Thymus (tissue), 11 donors: ENCODE measurements around the gene PLB1. TPM values are rescaled to one million over a fixed set of nuclear protein-coding genes. Genes with fewer than 3 reads are reported as not detected.
"Not testable (repeated sequence)": the region's sequence is repeated elsewhere in the genome, so short reads cannot be mapped to it uniquely, and the experiment has no call there.

Experiments used
- DNase-seq, 9 donors: peaks; one replicate each; pipeline ENCODE4 v3.0.0-alpha.2; 2013; ENCODE audit warnings: low spot score in 9 of 9, low read depth in 6 of 9, missing footprints in 1 of 9
- H3K27ac ChIP-seq, 2 donors: one replicate each; pipeline ENCODE4 v1.5.1; 2013; ENCODE audit warnings: control low read depth in 1 of 2, low read depth in 1 of 2, low read length in 1 of 2, mild to moderate bottlenecking in 1 of 2, moderate library complexity in 1 of 2
- H3K27me3 ChIP-seq, 2 donors: one replicate each; pipeline ENCODE4 v1.5.1; 2013; ENCODE audit warnings: low read length in 1 of 2; ENCODE audit not compliant: control insufficient read depth in 2 of 2, insufficient read depth in 1 of 2
- H3K36me3 ChIP-seq, 2 donors: one replicate each; pipeline ENCODE4 v1.5.1; 2013; ENCODE audit warnings: low read length in 1 of 2, mild to moderate bottlenecking in 1 of 2, moderate library complexity in 1 of 2; ENCODE audit not compliant: control insufficient read depth in 2 of 2, insufficient read depth in 2 of 2
- H3K4me1 ChIP-seq, 2 donors: one replicate each; pipeline ENCODE4 v1.5.1; 2013; ENCODE audit warnings: low read length in 2 of 2; ENCODE audit not compliant: control insufficient read depth in 2 of 2, insufficient read depth in 2 of 2
- H3K4me3 ChIP-seq, 2 donors: one replicate each; pipeline ENCODE4 v1.5.1; 2013; ENCODE audit warnings: low read length in 2 of 2, control low read depth in 1 of 2, mild to moderate bottlenecking in 1 of 2
- H3K9me3 ChIP-seq, 2 donors: one replicate each; pipeline ENCODE4 v1.5.1; 2013; ENCODE audit warnings: low read length in 1 of 2, mild to moderate bottlenecking in 1 of 2; ENCODE audit not compliant: control insufficient read depth in 2 of 2, insufficient read depth in 1 of 2
- WGBS: extraction: QIAGEN DNeasy Blood & Tissue Kit; methylation state at CpG from one replicate; pipeline ENCODE4 v1.1.7; 2013; 5-methylcytosine and 5-hydroxymethylcytosine counted together
- polyA plus RNA-seq: library from polyadenylated mRNA; stranded (reverse); fragments of 200-250 nt; gene quantifications from one replicate; pipeline ENCODE4 v1.2.3, GENCODE V29; 2013
- total RNA-seq: library from RNA; stranded (reverse); fragments of 120-200 nt; gene quantifications from one replicate; pipeline ENCODE4 v1.2.4, GENCODE V29; 2013
- donor health status: healthy.

The PLB1 gene
- total and polyA plus RNA-seq, 2 donors = 1.8 to 2.3 TPM

DNA sequence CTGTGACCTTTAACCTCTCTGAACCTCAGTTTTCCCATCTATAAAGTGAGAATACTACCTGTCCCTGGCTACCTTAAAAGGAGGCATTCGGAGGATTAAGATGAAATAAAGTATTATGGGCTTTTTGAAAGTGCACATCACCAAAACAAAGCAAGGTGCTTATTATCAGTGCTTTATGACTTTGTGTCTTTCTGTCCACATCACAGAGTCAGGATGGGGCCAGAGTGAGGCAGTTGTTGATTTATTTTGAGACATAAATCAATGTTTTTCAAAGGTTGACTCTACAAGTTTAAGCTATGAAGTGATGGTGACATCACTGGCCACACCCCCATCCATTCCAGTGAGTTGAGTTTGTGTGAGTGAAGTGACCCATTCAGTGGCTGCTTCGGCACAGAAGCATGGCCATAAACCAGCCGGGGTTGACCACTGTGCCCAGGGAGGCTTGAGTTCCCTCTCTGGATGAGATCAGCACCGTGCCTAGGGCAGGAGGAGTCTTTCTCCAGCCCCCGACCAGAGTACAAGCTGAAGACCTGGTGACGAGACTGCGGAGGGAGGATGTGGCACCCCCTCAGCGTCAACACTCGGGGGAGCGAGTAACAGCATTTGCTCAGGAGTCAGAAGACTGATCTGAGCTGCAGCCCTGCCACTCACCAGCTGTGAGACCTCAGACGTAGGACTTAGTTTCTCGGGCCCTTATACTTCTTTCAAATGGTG lies 166.8 kb downstream of the PLB1 start:
- DNase-seq = no peak
- H3K36me3 ChIP-seq = no peaks in the 10 kb centered on the region
- H3K27me3 ChIP-seq = no peaks in the 10 kb centered on the region
- H3K4me3 ChIP-seq = no peak overlapping the region
- no peak overlapping the region for H3K27ac ChIP-seq
- 94% methylated on average over 12 of the region's 12 CpGs for WGBS
- H3K9me3 ChIP-seq = no peaks in the 10 kb centered on the region
- peaks cover 0 to 5% of the 10 kb centered on the region in 2 donors for H3K4me1 ChIP-seq

DNA sequence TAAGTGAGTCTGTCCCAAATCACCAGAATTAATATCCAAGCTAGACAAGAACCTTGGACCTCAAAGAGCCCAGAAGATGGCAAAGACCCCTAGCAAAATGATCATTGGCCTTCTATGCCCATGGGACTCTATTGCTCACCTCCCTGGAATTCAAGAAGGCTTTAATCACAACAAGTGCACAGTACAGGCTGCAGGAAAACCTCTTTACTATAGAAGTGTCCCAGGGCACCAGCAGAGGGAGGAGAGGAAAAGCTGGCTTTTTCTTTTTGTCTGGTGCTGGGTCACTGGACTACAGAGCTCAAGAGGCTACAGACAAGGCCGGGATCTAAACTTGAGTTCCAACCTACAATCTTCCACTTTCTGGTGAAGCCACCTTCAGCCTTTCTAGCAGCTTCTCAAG lies 167.5 kb downstream of the PLB1 start:
- no peaks in the 10 kb centered on the region for H3K27me3 ChIP-seq
- H3K4me3 ChIP-seq = no peak overlapping the region
- DNase-seq = no peak
- peaks cover 0 to 5% of the 10 kb centered on the region in 2 donors for H3K4me1 ChIP-seq
- H3K27ac ChIP-seq = no peak overlapping the region
- no peaks in the 10 kb centered on the region for H3K9me3 ChIP-seq
- no peaks in the 10 kb centered on the region for H3K36me3 ChIP-seq
- 57% methylated on average over 1 of the region's 1 CpG for WGBS

DNA sequence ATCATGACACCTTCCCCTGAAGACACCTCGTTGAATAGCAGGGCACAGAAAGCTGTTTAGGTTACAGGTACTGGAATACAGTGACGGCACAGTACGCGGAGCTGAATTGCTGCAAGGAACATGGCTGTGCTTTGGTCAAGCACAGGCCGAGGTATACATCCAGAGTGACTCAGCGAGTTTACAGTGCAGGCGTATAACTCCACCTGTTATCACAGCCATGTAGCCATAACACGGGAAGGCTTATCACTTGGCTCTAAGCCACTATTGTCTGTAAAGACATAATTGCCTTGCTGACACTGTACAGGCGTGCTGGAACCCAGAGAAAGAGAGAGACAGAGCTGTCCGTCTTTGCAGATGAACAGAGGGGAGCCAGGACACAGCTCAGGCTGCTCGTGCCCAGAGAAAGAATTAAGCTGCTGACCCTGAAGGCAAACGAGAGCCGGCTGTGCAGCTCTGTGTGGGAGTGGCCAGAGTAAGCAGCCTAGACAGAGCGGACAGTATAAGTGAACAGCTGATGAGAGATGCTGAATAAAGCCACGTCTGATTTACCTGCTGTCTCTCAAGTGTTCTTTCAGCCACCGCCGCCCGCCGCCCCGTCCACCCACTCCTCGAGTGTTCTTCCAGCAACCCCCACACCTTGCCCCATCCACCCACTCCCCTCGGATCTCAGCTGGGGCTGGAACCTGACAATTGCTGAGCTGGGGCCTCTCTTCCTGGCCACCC lies 168.4 kb downstream of the PLB1 start:
- no peaks in the 10 kb centered on the region for H3K36me3 ChIP-seq
- WGBS = 91% methylated on average over 22 of the region's 22 CpGs
- H3K4me1 ChIP-seq = peaks cover 0 to 5% of the 10 kb centered on the region in 2 donors

DNA sequence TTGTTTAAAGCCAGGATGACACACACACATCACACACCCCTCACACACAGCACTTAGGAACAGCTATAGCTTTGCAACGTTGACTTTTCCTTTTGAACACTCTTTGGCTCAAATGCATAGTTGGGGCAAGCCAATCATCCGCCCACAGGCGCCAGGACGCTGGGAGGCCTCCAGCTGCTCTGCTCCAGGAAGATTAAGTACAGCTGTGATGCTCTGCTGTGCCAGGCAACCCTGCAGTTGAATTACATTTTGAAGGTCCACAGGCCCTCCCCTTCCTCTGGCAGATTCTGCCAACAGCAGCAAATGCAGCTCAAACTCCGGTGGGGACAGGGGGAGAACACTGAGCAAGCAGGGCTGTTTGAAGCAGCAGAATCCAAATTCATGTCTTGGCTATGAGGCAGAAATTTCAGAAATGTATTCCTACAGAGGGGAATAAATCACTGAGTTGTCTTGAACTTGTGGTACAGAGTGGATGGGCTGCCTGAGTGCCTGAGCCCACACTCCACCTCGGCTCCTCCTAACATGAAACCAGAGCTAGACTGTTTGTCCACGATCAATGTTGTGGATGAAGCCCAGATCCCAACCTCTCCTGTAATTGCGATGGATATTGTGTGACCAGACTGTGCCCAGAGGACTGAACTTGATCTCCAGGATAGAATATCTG lies 169.3 kb downstream of the PLB1 start:
- 86% methylated on average over 8 of the region's 8 CpGs for WGBS
- Histone ChIP-seq H3K4me3 (no peak overlapping the region), H3K27ac (peak overlapping the region in 1 of 2 donors; percentile 26), H3K27me3 (no peaks in the 10 kb centered on the region), H3K36me3 (no peaks in the 10 kb centered on the region), H3K4me1 (peaks cover 0 to 5% of the 10 kb centered on the region in 2 donors), H3K9me3 (no peaks in the 10 kb centered on the region)
- DNase-seq = no peak

More for the DNA sequence above, 168.4 kb downstream of the PLB1 start:
- Histone ChIP-seq H3K4me3 (no peak overlapping the region), H3K27me3 (no peaks in the 10 kb centered on the region), H3K9me3 (no peaks in the 10 kb centered on the region), H3K27ac (no peak overlapping the region)
- no peak for DNase-seq

DNA sequence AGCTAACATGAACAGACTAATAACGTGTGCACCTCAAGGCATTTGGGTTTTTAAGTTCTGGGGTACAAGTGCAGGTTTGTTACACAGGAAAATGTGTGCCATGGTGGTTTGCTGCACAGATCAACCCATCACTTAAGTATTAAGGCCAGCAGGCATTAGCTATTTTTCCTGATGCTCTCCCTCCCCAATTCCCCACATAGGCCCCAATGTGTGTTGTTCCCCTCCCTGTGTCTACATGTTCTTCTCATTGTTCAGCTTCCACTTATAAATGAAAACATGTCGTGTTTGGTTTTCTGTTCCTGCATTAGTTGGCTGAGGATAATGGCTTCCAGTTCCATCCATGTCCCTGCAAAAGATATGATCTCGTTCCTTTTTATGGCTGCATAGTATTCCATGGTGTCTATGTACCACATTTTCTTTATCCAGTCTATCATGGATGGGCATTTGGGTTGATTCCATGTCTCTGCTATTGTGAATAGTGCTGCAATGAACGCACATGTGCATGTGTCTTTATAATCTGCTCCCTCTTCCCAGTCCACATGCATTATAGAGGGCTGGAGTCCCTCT lies 170.0 kb downstream of the PLB1 start:
- 86% methylated on average over 4 of the region's 4 CpGs for WGBS
- not testable (repeated sequence) for H3K4me3 ChIP-seq, H3K4me1 ChIP-seq, DNase-seq, H3K27me3 ChIP-seq, H3K36me3 ChIP-seq, H3K9me3 ChIP-seq, H3K27ac ChIP-seq

DNA sequence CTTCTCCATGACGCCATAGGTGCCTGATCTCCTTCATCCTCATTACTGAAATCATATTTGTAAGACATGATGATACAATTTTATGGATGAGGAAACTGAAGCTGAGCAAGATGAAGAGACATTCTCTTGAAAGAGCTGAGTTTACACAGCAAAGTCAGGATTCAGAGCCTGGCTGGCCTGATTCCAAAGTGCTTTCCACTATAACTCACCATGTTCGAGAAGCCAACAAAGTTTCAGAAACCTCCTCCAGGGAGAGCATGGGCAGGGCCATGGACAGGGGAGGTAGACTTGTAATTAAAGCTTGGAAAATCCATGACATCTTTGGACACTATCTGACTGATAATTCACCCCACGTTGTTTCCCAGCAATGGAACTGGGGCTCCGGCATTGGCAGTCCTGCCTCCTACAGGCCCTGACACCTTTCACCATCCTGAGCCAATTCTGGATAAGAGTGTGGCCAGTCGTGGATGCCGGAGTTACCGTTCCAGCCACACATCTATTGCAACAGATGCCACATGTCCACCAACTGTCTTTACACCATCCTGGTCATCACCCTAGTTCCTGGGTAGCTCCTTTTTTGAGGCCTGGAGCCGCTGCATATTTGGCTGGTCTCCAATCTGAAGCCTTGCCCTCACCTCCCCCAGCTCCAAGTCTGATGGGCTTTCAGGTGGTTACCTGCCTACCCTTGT lies 170.8 kb downstream of the PLB1 start:
- Histone ChIP-seq H3K9me3 (no peaks in the 10 kb centered on the region), H3K4me3 (no peak overlapping the region), H3K36me3 (no peaks in the 10 kb centered on the region), H3K4me1 (peaks cover 0 to 5% of the 10 kb centered on the region in 2 donors), H3K27me3 (no peaks in the 10 kb centered on the region), H3K27ac (no peak overlapping the region)
- 97% methylated on average over 8 of the region's 8 CpGs for WGBS
- DNase-seq = no peak

DNA sequence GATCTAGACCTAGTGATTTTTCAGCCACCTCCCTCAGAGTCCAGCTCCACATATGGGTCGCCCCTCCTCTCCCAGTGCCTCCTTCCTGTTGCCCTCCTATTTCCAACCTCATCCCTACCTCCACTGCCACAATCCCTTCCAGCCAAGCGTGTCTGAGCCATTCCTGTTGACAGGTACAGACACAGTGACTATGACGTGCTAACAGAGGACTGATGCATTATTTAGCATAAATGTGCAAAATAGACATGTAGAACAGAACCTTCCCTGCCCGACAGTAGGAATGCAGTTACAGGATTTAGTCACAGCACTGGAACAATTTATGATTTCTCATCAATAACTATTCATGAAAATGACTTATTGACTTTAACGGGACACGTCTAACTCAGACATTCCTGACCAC lies 171.4 kb downstream of the PLB1 start:
- Histone ChIP-seq H3K4me3 (no peak overlapping the region), H3K4me1 (peaks cover 0 to 2% of the 10 kb centered on the region in 2 donors), H3K27ac (no peak overlapping the region), H3K27me3 (no peaks in the 10 kb centered on the region), H3K9me3 (peaks cover 0 to 1% of the 10 kb centered on the region in 2 donors), H3K36me3 (no peaks in the 10 kb centered on the region)
- 97% methylated on average over 6 of the region's 6 CpGs for WGBS
- no peak for DNase-seq

DNA sequence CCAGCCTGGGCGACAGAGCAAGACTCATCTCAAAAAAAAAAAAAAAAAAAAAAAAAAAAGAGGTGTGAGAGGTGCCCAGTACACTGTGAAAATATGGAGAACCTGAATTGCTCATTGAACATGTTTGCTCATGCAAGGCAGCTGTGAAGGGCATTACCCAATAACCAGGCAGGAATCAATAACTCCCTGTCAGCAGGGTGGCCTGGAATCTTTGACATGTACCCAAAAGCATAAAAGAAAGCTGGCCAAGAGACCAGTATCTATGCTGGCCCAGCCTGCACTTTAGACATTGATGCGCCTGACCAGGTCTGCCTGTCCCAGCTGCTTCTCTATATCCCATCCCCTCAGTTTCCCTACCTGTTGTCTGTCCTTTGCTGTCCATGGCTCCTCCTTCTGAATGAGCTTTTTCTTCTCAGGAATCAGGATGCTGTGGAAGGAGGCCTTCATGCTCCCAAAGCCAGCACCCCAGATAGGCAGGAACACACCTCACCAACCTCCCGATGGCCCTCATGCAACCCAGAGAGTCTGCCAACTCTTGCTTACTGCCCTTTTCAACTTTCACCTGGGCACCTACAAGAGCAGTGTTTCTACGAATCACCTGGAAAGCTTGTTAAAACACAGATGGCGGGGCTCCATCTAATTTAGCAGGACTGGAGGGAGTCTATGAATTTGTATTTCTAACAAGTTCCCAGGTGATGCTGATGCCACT lies 172.4 kb downstream of the PLB1 start:
- no peak overlapping the region for H3K4me3 ChIP-seq
- no peak for DNase-seq
- 98% methylated on average over 5 of the region's 5 CpGs for WGBS
- H3K9me3 ChIP-seq = peaks cover 1 to 2% of the 10 kb centered on the region in 2 donors
- no peaks in the 10 kb centered on the region for H3K27me3 ChIP-seq
- no peak overlapping the region for H3K27ac ChIP-seq
- H3K36me3 ChIP-seq = no peaks in the 10 kb centered on the region
- H3K4me1 ChIP-seq = peaks cover 0 to 2% of the 10 kb centered on the region in 2 donors
